Tracheal epithelial cell (primary cell): ENCODE results near the gene JUN. TPM values are rescaled to one million over a fixed set of nuclear protein-coding genes. Genes with fewer than 3 reads are reported as not detected.

Experiments
- total RNA-seq: library from RNA; depleted of rRNA; stranded (reverse); fragments of >200 nt; gene quantifications from 2 replicates; pipeline ENCODE4 v1.2.1, GENCODE V29; 2014

The JUN gene
- 56.7 and 205 TPM in 2 replicates for total RNA-seq

DNA sequence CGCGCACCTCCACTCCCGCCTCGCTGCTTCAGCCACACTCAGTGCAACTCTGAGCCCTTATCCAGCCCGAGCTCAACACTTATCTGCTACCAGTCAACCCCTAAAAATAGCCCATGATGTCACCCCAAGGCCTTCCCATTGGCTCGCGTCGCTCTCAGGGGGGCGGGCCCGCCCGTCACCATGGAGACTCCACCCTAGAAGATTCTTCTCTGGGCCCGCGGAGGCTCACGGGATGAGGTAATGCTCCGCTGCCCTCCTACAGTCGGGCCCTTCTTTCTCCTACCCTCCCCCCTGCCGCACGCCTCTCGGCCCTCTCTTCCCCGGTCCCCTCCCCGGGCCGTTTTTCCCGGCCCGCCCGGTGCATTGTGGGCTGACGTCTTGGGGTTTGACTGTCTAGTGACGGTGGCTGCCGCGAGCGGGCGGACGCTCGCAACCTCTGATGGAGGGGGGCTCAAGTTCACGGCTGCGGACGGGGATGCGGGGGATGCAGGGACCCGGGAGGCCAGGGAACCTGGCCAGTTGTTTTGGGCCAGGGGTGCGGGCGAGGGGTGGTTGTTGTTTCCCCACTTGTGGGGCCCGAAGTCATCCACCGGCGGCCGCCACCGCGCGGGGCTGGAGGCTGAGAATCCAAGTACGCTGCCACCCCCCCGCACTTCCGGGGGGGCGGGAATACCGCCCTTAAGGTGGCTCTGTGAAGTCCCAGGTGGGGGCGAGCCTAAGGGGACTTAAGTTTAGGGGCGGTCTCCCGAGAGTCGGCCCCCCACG, at the start of gene JUN:
TSS of gene JUN (minus strand) at position 55 of the 765 bp plus-strand sequence. CDS start 977 bp downstream, outside the sequence.

Other genes with a start within 250 kb of the JUN start
- 26.7 and 35.0 TPM in 2 replicates for gene OMA1, start 237.3 kb downstream of the JUN start, total RNA-seq
- gene TACSTD2, start 206.8 kb downstream of the JUN start, total RNA-seq, result 319 and 514 TPM in 2 replicates
- gene MYSM1, start 84.0 kb downstream of the JUN start, total RNA-seq, result 10.2 and 12.3 TPM in 2 replicates